ENCODE measurements around the gene VWF.
A peak's percentile ranks its signal among the peaks of the same experiment; 100 is the strongest.

VWF gene

DNA sequence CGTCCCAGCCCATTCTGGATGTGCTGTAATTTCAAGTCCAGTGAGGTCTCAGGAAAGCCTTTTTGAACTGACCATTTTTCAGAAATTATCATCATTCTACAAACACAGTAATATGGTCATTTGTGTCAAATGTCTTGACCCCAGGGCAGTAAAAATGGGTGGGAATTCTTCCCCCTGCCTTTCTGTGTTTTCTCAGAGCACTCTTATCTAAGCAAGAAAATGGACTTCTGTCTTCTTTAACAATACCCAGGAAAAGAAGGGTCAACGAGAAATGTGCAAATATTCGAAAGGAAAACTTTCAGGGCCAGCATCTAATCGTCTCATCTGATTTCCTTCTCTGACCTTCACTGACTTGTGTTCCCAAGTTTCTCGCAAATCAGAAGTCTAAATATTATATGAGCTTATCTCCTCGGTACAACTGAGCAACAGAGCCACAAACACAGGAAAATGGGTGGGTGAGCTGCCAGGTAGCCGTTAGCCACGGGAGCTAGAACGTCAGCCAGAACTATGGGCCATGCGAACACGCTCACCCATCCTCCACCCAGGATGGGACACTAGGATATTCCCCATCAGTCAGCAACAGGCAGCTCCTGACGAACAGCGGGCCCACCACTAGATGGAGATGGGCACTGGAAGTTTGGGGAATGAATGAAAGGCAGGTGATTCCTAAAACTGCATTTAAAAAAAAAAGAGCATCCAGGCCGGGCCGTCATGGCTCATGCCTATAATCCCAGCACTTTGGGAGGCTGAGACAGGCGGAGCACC, 57.1 kb downstream of the VWF start:
- TF ChIP-seq, protein P1, sequence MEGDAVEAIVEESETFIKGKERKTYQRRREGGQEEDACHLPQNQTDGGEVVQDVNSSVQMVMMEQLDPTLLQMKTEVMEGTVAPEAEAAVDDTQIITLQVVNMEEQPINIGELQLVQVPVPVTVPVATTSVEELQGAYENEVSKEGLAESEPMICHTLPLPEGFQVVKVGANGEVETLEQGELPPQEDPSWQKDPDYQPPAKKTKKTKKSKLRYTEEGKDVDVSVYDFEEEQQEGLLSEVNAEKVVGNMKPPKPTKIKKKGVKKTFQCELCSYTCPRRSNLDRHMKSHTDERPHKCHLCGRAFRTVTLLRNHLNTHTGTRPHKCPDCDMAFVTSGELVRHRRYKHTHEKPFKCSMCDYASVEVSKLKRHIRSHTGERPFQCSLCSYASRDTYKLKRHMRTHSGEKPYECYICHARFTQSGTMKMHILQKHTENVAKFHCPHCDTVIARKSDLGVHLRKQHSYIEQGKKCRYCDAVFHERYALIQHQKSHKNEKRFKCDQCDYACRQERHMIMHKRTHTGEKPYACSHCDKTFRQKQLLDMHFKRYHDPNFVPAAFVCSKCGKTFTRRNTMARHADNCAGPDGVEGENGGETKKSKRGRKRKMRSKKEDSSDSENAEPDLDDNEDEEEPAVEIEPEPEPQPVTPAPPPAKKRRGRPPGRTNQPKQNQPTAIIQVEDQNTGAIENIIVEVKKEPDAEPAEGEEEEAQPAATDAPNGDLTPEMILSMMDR (IDR thresholded peaks at IDR 0.05; ENCODE audit: control insufficient read depth, insufficient read depth, low read depth, low read length, missing control alignments): peak; percentile 51
- DNase-seq (ENCODE audit: low read depth): no peak
- no peak overlapping the region for H3K4me3 ChIP-seq (ENCODE audit: control insufficient read depth, low read depth, low read length)

DNA sequence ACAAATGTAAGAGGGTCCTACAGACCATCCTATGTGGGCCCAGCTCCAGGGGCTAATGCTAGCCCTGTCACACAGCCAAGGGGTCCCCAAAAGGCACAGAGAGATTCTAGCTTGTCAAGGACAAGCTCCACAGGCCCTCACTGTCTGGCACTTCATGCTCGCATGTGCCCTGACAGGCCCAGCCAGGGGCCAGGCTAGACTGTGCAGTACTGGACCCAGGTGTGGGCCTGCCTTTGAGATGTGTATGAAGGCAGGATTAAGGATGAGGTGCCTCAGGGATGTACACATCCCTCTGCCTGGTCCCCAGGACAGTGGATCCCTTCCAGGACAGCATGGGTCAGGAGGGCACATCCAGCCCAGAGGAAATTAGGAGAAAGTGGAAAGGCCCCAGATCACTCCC, 57.8 kb downstream of the VWF start:
- TF ChIP-seq, protein P1 (IDR thresholded peaks at IDR 0.05; ENCODE audit: control insufficient read depth, insufficient read depth, low read depth, low read length, missing control alignments): no peak
- DNase-seq (ENCODE audit: low read depth): no peak
- no peak overlapping the region for H3K4me3 ChIP-seq (ENCODE audit: control insufficient read depth, low read depth, low read length)

DNA sequence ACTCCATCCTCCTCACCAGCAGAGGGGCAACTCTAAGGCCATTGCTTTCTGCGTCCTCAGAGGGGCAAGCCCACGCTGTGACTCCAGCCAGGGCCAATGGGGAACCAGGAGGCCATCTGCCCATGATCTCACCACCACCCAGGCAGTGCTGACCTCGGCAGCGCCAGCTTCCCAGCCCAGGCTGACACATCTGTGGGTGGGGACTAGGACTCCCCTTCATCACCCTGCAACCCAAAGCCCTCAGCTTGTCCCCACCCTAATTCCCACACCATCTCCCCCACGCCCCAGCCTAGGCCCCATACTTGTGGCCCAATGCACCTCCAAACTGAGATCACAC, 58.6 kb downstream of the VWF start:
- TF ChIP-seq, protein P1 (IDR thresholded peaks at IDR 0.05; ENCODE audit: control insufficient read depth, insufficient read depth, low read depth, low read length, missing control alignments): no peak
- H3K4me3 ChIP-seq (ENCODE audit: control insufficient read depth, low read depth, low read length): no peak overlapping the region
- DNase-seq (ENCODE audit: low read depth): no peak

DNA sequence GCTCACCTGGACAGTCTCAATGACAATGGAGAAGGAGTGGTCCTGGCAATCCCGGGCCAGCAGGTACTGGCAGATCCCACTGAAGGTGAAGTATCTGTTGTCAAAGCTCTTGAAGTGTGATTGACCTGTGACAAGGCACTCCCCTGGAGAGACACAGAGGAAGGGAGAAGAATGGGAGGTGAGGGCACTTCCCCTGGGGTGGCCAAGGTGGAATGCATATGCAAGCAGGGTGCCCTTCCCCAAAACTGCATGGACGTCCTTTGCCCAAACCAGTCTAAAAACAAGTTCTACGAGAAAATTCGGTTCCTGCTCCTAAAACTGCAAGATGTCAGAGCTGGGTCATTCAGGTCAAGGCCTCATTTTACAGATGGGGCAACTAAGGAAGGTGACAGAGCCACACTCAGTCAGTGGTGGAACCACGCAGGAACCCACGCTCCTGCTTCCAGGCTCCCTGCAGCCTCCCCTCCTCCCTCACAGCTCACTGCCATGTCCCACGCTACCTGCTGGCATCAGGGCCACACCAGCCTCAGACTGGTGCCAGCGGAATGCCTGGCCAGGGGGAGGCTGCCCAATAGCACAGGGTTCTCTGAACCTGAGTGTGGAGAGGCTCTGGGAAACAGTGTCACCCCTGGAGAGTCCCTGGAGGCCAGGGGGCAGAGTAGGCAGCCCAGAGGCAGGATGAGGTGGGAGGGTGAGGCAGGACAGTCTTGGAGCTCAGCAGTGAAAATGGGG, 59.2 kb downstream of the VWF start:
- TF ChIP-seq, protein P1 (IDR thresholded peaks at IDR 0.05; ENCODE audit: control insufficient read depth, insufficient read depth, low read depth, low read length, missing control alignments): no peak
- DNase-seq (ENCODE audit: low read depth): no peak
- H3K4me3 ChIP-seq (ENCODE audit: control insufficient read depth, low read depth, low read length): no peak overlapping the region

DNA sequence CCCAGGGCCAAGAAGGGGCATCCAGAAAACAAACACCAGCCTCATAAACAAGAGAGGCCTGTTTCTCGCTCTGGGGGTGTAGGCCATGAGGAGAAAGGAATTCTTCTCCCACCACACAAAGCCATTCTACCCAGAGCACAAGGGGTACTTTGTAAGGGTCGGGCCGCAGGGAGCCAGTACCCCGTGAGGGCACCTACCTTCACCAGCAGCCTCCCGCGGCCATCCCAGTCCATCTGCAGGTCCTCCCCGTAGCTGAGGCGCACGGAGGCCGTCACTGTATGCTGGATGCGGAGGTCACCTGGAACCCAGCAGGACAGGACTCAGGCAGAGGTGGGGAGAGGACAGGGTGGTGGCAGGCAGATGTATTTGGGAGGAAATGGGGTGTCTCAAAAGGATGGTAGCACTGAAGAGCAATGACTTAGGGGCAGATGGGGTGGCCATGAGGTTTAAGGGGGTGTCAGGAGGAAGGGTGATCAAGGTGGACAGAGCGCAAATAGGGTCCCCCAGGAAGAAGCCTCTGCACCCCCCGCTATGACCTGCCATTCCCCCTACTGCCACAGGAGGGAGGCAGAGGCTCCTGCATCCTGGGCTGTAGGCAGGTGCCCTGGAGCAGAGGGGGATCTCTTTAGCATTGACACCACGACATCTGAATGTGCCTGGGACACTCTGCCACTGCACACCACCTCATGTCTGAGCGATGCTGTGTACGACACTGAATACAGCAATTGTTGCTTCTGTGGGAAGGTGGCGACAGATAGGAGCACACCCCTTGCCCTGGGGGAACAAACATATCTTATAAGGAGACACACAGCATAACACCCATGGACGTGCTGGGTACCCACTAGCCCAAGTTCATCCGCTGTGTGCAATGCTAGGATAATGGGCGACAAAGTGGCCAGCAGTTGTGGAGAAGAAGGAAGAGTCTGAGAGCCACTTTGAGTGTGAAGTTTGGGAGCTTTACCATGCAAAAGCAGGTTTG, 61.4 kb downstream of the VWF start:
- no peak overlapping the region for H3K4me3 ChIP-seq (ENCODE audit: control insufficient read depth, low read depth, low read length)
- no peak for DNase-seq (ENCODE audit: low read depth)
- TF ChIP-seq, protein P1 (IDR thresholded peaks at IDR 0.05; ENCODE audit: control insufficient read depth, insufficient read depth, low read depth, low read length, missing control alignments): peak; percentile 99

DNA sequence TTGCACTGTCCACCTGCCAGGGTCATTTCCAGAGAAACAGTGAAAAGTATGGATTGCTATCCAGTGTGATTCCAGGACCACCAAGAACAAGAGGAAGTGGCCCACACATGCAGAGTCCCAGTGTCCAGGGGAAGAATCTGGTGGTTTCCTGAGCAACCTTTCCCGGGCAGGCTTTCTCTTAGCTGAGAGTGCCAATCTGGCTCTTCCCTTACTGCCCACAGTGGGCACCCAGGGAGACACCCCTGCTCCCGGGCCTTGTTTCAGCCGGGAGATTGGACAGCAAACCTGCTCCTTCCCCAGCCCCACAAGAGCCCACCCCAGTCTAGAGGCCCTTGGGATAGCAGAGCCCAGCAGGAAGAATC, 62.1 kb downstream of the VWF start:
- no peak for DNase-seq (ENCODE audit: low read depth)
- no peak overlapping the region for H3K4me3 ChIP-seq (ENCODE audit: control insufficient read depth, low read depth, low read length)
- TF ChIP-seq, protein P1 (IDR thresholded peaks at IDR 0.05; ENCODE audit: control insufficient read depth, insufficient read depth, low read depth, low read length, missing control alignments): no peak
